ENCODE measurements around the gene WNT5B.

The WNT5B gene

GRCh38 chr12:1660304-1661187, 31.5 kb downstream of the WNT5B start:
- DNase-seq (ENCODE audit: low read depth), result peak; percentile 25
- no peak for TF ChIP-seq CTCF (conservative IDR thresholded peaks at IDR 0.05; ENCODE audit: low read depth, low read length)
- no peak overlapping the region for H3K4me3 ChIP-seq (ENCODE audit: low read depth, low read length)

GRCh38 chr12:1661553-1662335, 32.7 kb downstream of the WNT5B start:
- TF ChIP-seq CTCF (conservative IDR thresholded peaks at IDR 0.05; ENCODE audit: low read depth, low read length), result no peak
- peak; percentile 75 for DNase-seq (ENCODE audit: low read depth)
- H3K4me3 ChIP-seq (ENCODE audit: low read depth, low read length), result peak overlapping the region; percentile 64

GRCh38 chr12:1662761-1663439, 33.9 kb downstream of the WNT5B start:
- DNase-seq (ENCODE audit: low read depth), result peak; percentile 34
- TF ChIP-seq CTCF (conservative IDR thresholded peaks at IDR 0.05; ENCODE audit: low read depth, low read length), result peak; percentile 56
- H3K4me3 ChIP-seq (ENCODE audit: low read depth, low read length), result no peak overlapping the region

- DNase-seq (ENCODE audit: low read depth), result no peak
- no peak overlapping the region for H3K4me3 ChIP-seq (ENCODE audit: low read depth, low read length)
- no peak for TF ChIP-seq CTCF (conservative IDR thresholded peaks at IDR 0.05; ENCODE audit: low read depth, low read length)
These were observed 34.6 kb downstream of the WNT5B start for GRCh38 chr12:1663440-1664132.

GRCh38 chr12:1665366-1665765, 36.3 kb downstream of the WNT5B start:
- no peak overlapping the region for H3K4me3 ChIP-seq (ENCODE audit: low read depth, low read length)
- TF ChIP-seq CTCF (conservative IDR thresholded peaks at IDR 0.05; ENCODE audit: low read depth, low read length), result no peak
- no peak for DNase-seq (ENCODE audit: low read depth)

- no peak overlapping the region for H3K4me3 ChIP-seq (ENCODE audit: low read depth, low read length)
- TF ChIP-seq CTCF (conservative IDR thresholded peaks at IDR 0.05; ENCODE audit: low read depth, low read length), result no peak
- DNase-seq (ENCODE audit: low read depth), result no peak
These were observed 37.2 kb downstream of the WNT5B start for GRCh38 chr12:1666215-1666614.

Data from choroid plexus epithelial cell (primary cell).